MM.1S (cell line): ENCODE measurements around the gene REG1A.

Experiments
- CTCF ChIP-seq: fragments of 300-600 bp; sonication (generic); IDR thresholded peaks from 2 replicates; pipeline ENCODE4 v1.5.1; 2016; ENCODE audit warnings: antibody characterized with exemption, low read length, mixed read lengths
- EZH2 ChIP-seq: fragments of 300-600 bp; sonication (generic); optimal IDR thresholded peaks from 2 replicates; pipeline ENCODE3; 2017; ENCODE audit warnings: low read depth, mild to moderate bottlenecking, antibody characterized with exemption, low read length, mixed read lengths

- TF ChIP-seq CTCF: no peak
- TF ChIP-seq EZH2: no peak
Measured at GRCh38 chr2:79100285-79100684, 20.0 kb upstream of the REG1A start.
